Hepatocyte (in vitro differentiated cells): ENCODE results near the gene CDKN3.

ENCODE experiments used
- CTCF ChIP-seq: fragments of 200-600 bp; sonication (generic); IDR thresholded peaks from 2 replicates; pipeline ENCODE4 v1.5.1; 2016; ENCODE audit warnings: antibody characterized with exemption, mild to moderate bottlenecking; ENCODE audit not compliant: poor library complexity
- EZH2 ChIP-seq: fragments of 200-600 bp; sonication (generic); IDR thresholded peaks from 2 replicates; pipeline ENCODE4 v1.6.1; 2016; ENCODE audit warnings: antibody characterized with exemption, mild to moderate bottlenecking, borderline replicate concordance
- EZH2phosphoT487 ChIP-seq: fragments of 200-600 bp; sonication (generic); IDR thresholded peaks from one replicate; pipeline ENCODE4 v1.6.1; 2018; ENCODE audit warnings: antibody characterized with exemption, mild to moderate bottlenecking, low read depth, moderate library complexity; ENCODE audit not compliant: unreplicated experiment, severe bottlenecking

GRCh38 chr14:54374117-54374884 is 22.5 kb upstream of the CDKN3 start:
- TF ChIP-seq CTCF: no peak
- TF ChIP-seq EZH2phosphoT487: no peak
- no peak for TF ChIP-seq EZH2
